GM12878 (cell line): ENCODE results near the gene METTL9. TPM values are rescaled to one million over a fixed set of nuclear protein-coding genes. Genes with fewer than 3 reads are reported as not detected.

ENCODE experiments used
- ATAC-seq: fragments of 200-7000 bp; cut with Tn5 transposase; 3 replicates; pipeline ENCODE4 v1.9.1; 2020; ENCODE audit warnings: mild to moderate bottlenecking, moderate library complexity
- BruUV-seq: library from RNA; stranded (reverse); fragments of 400-500 nt; replicated peaks from 2 replicates; lab custom pipeline; 2021; lab: Mats Ljungman, UMichigan
- CTCF ChIA-PET: fragments of 300-600 bp; sonication (Branson Sonifier 250); formaldehyde crosslinking; extraction: SDS; loops from one replicate; lab custom pipeline; 2021; ENCODE audit warnings: inconsistent platforms; lab: Yijun Ruan, JAX
- POLR2A ChIA-PET: fragments of 350-600 bp; formaldehyde crosslinking; extraction: SDS; loops from one replicate; lab custom pipeline; 2021; ENCODE audit warnings: inconsistent platforms; lab: Charles Lee
- RAD21 ChIA-PET: fragments of 300-600 bp; sonication (Branson Sonifier 250); formaldehyde crosslinking; loops from one replicate; lab custom pipeline; 2023; ENCODE audit warnings: antibody characterized with exemption; ENCODE audit not compliant: unreplicated experiment; lab: Charles Lee
- SMC1A ChIA-PET: fragments of 300-600 bp; sonication (Branson Sonifier 250); formaldehyde crosslinking; loops from one replicate; lab custom pipeline; 2023; ENCODE audit not compliant: unreplicated experiment, uncharacterized antibody; lab: Charles Lee
- DNase-seq: peaks from one replicate; pipeline ENCODE4 v3.0.0-alpha.2; 2011; ENCODE audit warnings: low read depth, low spot score
- FAIRE-seq: peaks from 3 replicates; lab custom pipeline; 2011; peaks lifted over from hg19 to GRCh38; lab: Jason Lieb, UNC
- H2AFZ ChIP-seq: 2 replicates; pipeline ENCODE4 v1.6.0; 2011; ENCODE audit warnings: low read depth, low read length, control low read depth; ENCODE audit not compliant: control insufficient read depth
- H3K27ac ChIP-seq: 2 replicates; pipeline ENCODE4 v1.5.1; 2011; ENCODE audit warnings: control low read depth; ENCODE audit not compliant: control insufficient read depth, insufficient read depth
- H3K27me3 ChIP-seq, 2 experiments: replicated peaks in 1 of 2; 2 replicates each; pipeline versions ENCODE4 v1.6.0 to v1.6.1; 2011; ENCODE audit warnings: low read length in 1 of 2; ENCODE audit not compliant: control insufficient read depth in 2 of 2, insufficient read depth in 2 of 2
- H3K36me3 ChIP-seq, 2 experiments: 2 replicates each; pipeline ENCODE4 v1.5.1; 2011; ENCODE audit warnings: low read length in 1 of 2; ENCODE audit not compliant: control insufficient read depth in 2 of 2, insufficient read depth in 2 of 2
- H3K4me1 ChIP-seq: 2 replicates; pipeline ENCODE4 v1.6.1; 2011; ENCODE audit warnings: mild to moderate bottlenecking, low read length, moderate library complexity, mixed read lengths; ENCODE audit not compliant: control insufficient read depth, insufficient read depth
- H3K4me2 ChIP-seq: 2 replicates; pipeline ENCODE4 v1.6.0; 2011; ENCODE audit warnings: control low read depth; ENCODE audit not compliant: control insufficient read depth, insufficient read depth
- H3K4me3 ChIP-seq: fragments of 200-600 bp; sonication (generic); 2 replicates; pipeline ENCODE4 v1.5.1; 2016
- H3K79me2 ChIP-seq: 2 replicates; pipeline ENCODE4 v1.6.0; 2011; ENCODE audit warnings: low read length; ENCODE audit not compliant: control insufficient read depth, insufficient read depth
- H3K9ac ChIP-seq: 2 replicates; pipeline ENCODE4 v1.8.0; 2011; ENCODE audit warnings: low read length, control low read depth, mixed read lengths; ENCODE audit not compliant: control insufficient read depth, insufficient read depth
- H3K9me3 ChIP-seq: replicated peaks from 3 replicates; pipeline ENCODE4 v1.5.1; 2011; ENCODE audit warnings: mild to moderate bottlenecking, low read length; ENCODE audit not compliant: control insufficient read depth, insufficient read depth
- H4K20me1 ChIP-seq: 2 replicates; pipeline ENCODE4 v1.6.0; 2011; ENCODE audit not compliant: control insufficient read depth, insufficient read depth
- EGR1 ChIP-seq, 2 experiments: IDR thresholded peaks; 1 replicate in 1 of 2; 2 replicates in 1 of 2; pipeline ENCODE4 v1.6.1; 2011 to 2012; ENCODE audit warnings: low read depth in 2 of 2, low read length in 2 of 2, borderline replicate concordance in 1 of 2, mild to moderate bottlenecking in 1 of 2, moderate library complexity in 1 of 2
- GATAD2B ChIP-seq: fragments of 450-650 bp; conservative IDR thresholded peaks from 2 replicates; pipeline ENCODE4 v1.6.1; 2017; ENCODE audit warnings: low read depth, mild to moderate bottlenecking, moderate library complexity
- MEF2A ChIP-seq: IDR thresholded peaks from 2 replicates; pipeline ENCODE4 v1.6.1; 2011; ENCODE audit warnings: low read depth, mild to moderate bottlenecking, low read length, moderate library complexity; ENCODE audit not compliant: insufficient read depth
- MTA3 ChIP-seq: IDR thresholded peaks from 2 replicates; pipeline ENCODE4 v1.6.1; 2012; ENCODE audit warnings: low read length, inconsistent platforms, borderline replicate concordance
- PAX5 ChIP-seq: IDR thresholded peaks from 2 replicates; pipeline ENCODE4 v1.6.1; 2011; ENCODE audit warnings: low read depth, low read length, borderline replicate concordance
- TBL1XR1 ChIP-seq: IDR thresholded peaks from 2 replicates; pipeline ENCODE4 v1.6.1; 2012; ENCODE audit warnings: low read depth, low read length, improper control_type of control experiment
- WGBS: methylation state at CpG from one replicate; pipeline ENCODE4 v1.1.6; 2016; ENCODE audit warnings: low lambda C conversion rate; ENCODE audit not compliant: insufficient replicate concordance, insufficient coverage; ENCODE audit errors: missing lambda C conversion rate; 5-methylcytosine and 5-hydroxymethylcytosine counted together
- in situ Hi-C: fragments of 300-500 bp; cut with MboI; formaldehyde crosslinking; loops from 9 replicates; pipeline ENCODE4 v1.14.3; 2018; ENCODE audit warnings: mixed read lengths
- intact Hi-C: fragments of 100-400 bp; cut with micrococcal nuclease; formaldehyde crosslinking; loops from one replicate; pipeline ENCODE4 v1.14.2; 2022; ENCODE audit not compliant: unreplicated experiment
- polyA plus RNA-seq, 11 experiments: library from polyadenylated mRNA; depleted of rRNA in 4 of 11; unstranded in 6 of 11; stranded (reverse) in 5 of 11; fragments of >200 nt; fragmentation: Nextera tagmentation in 4 of 11; fragmentation: Illumina TruSeq in 1 of 11; extraction: Ambion mirVana in 4 of 11; extraction: Trizol in 1 of 11; gene quantifications; 1 replicate in 1 of 11; 2 replicates in 10 of 11; pipeline versions ENCODE4 v1.2.1 to v1.2.3, GENCODE V29; 2011 to 2016; ENCODE audit warnings: inconsistent platforms in 2 of 11, missing spikeins in 2 of 11, low read depth in 1 of 11
- total RNA-seq, 4 experiments: library from RNA; depleted of rRNA in 3 of 4; stranded (reverse); fragments of >200 nt in 3 of 4; fragmentation: Illumina TruSeq in 1 of 4; extraction: Trizol in 1 of 4; gene quantifications; 2 replicates each; pipeline versions ENCODE4 v1.2.1 to v1.2.3, GENCODE V29; 2013 to 2021
- TF ChIP-seq, protein P1 (sequence below): IDR thresholded peaks from 2 replicates; pipeline ENCODE4 v1.6.1; 2012; ENCODE audit warnings: low read depth, low read length, improper control_type of control experiment
- TF ChIP-seq, protein P2 (sequence below): IDR thresholded peaks from 2 replicates; pipeline ENCODE4 v1.6.1; 2011; ENCODE audit warnings: borderline replicate concordance, low read depth, mild to moderate bottlenecking, moderate library complexity, low read length; ENCODE audit not compliant: insufficient read depth, poor library complexity, severe bottlenecking
- TF ChIP-seq, protein P3 (sequence below): fragments of 450-650 bp; IDR thresholded peaks from 2 replicates; pipeline ENCODE4 v1.6.1; 2017; ENCODE audit warnings: mild to moderate bottlenecking, low read depth, inconsistent platforms; ENCODE audit not compliant: poor library complexity, severe bottlenecking
- TF ChIP-seq, protein P4 (sequence below): fragments of 450-650 bp; IDR thresholded peaks from 2 replicates; pipeline ENCODE4 v1.6.1; 2017; ENCODE audit warnings: mild to moderate bottlenecking, moderate library complexity

The METTL9 gene
- total and polyA plus RNA-seq, 10 of the 15 experiments (the other 5 are each of a cell fraction or from before 2014, with no cell fraction given) = 19.4 to 119 (median 101) TPM

DNA sequence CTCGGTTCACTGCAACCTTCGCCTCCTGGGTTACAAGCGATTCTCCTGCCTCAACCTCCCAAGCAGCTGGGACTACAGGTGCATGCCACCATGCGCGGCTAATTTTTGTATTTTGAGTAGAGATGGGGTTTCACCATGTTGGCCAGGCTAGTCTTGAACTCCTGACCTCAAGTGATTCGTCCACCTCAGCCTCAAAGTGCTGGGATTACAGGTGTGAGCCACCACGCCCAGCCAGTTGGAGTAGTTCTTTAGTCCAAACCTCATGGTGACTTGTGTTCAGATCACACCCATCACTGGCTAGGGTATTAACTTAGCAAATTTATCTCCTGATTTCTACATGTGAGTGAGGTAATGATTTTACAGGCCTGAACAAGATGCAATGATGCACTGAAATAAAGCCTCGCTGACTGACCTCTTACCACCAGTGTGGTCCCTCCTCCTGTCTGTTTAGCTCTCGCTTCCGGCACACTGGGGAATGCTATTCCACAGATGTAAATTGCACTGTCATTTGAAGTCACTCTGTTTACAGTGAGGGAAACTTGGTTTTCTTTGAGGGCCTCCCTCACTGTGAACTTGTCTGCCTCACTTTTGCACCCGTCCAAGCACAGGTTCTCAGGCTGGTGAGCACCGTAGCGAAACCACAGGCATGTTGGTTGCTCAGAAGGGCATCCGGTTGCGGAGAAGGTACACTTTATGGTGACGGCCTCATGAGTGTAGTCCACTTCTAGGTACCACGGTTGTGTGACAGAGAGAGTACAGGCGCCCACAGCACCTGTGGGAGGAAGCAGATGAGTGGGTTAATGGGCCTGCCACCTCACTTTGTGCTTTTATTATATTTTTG is 47.6 kb downstream of the METTL9 start:
- H3K27me3 ChIP-seq = no peaks in the 10 kb centered on the region
- CTCF ChIA-PET = interaction anchor here (0.8 to 10.1 kb wide), 10 partner anchors 9 to 1367 kb away, joined by 3 to 100 read pairs (median 4); no protein-coding TSS in a partner anchor
- peak; percentile 91 for FAIRE-seq
- in situ Hi-C loops (no loop called here), intact Hi-C loops (no loop called here)
- peak; percentile 99 for DNase-seq
- RAD21 ChIA-PET = interaction anchor here (0.5 to 3.6 kb wide), 7 partner anchors 10 to 540 kb away, joined by 3 to 36 read pairs (median 3); no protein-coding TSS in a partner anchor
- no peaks in the 10 kb centered on the region for H3K9me3 ChIP-seq
- H4K20me1 ChIP-seq = no peaks in the 10 kb centered on the region
- H3K27ac ChIP-seq = peak overlapping the region; percentile 88
- POLR2A ChIA-PET = no interaction called here
- H3K9ac ChIP-seq = peak overlapping the region; percentile 40
- H2AFZ ChIP-seq = no peak overlapping the region
- WGBS = 22% methylated on average over 18 of the region's 18 CpGs
- peak; percentile 91 for ATAC-seq
- no peak overlapping the region for H3K4me3 ChIP-seq
- H3K36me3 ChIP-seq = no peaks in the 10 kb centered on the region; a peak in 1 of 4 replicates
- no peaks in the 10 kb centered on the region; the same call in 1 of the 2 replicates for H3K79me2 ChIP-seq
- H3K4me2 ChIP-seq = peak overlapping the region; percentile 51
- no TSS peak for BruUV-seq
- SMC1A ChIA-PET = interaction anchor here (0.8 to 5.3 kb wide), 8 partner anchors 8 to 73 kb away, joined by 3 to 35 read pairs (median 4); no protein-coding TSS in a partner anchor
- peaks cover 33% of the 10 kb centered on the region for H3K4me1 ChIP-seq
- TF ChIP-seq, protein P1, sequence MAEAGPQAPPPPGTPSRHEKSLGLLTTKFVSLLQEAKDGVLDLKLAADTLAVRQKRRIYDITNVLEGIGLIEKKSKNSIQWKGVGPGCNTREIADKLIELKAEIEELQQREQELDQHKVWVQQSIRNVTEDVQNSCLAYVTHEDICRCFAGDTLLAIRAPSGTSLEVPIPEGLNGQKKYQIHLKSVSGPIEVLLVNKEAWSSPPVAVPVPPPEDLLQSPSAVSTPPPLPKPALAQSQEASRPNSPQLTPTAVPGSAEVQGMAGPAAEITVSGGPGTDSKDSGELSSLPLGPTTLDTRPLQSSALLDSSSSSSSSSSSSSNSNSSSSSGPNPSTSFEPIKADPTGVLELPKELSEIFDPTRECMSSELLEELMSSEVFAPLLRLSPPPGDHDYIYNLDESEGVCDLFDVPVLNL = no peak
- TF ChIP-seq EGR1 (IDR thresholded peaks at IDR 0.05; ENCODE audit: borderline replicate concordance in 1 of 2, low read depth in 2 of 2, low read length in 2 of 2) (peak in 1 of 2 experiments; percentile 45; a peak in 2 of 3 replicates), GATAD2B (peak; percentile 71), PAX5 (peak; percentile 98), TBL1XR1 (peak; percentile 96), MEF2A (peak; percentile 54; the same call in 1 of the 2 replicates), MTA3 (0 out of 2 replicates have a peak, but pooled peaks have one; percentile 45)
- TF ChIP-seq, protein P2, sequence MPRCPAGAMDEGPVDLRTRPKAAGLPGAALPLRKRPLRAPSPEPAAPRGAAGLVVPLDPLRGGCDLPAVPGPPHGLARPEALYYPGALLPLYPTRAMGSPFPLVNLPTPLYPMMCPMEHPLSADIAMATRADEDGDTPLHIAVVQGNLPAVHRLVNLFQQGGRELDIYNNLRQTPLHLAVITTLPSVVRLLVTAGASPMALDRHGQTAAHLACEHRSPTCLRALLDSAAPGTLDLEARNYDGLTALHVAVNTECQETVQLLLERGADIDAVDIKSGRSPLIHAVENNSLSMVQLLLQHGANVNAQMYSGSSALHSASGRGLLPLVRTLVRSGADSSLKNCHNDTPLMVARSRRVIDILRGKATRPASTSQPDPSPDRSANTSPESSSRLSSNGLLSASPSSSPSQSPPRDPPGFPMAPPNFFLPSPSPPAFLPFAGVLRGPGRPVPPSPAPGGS = peak; percentile 48
- TF ChIP-seq, protein P3, sequence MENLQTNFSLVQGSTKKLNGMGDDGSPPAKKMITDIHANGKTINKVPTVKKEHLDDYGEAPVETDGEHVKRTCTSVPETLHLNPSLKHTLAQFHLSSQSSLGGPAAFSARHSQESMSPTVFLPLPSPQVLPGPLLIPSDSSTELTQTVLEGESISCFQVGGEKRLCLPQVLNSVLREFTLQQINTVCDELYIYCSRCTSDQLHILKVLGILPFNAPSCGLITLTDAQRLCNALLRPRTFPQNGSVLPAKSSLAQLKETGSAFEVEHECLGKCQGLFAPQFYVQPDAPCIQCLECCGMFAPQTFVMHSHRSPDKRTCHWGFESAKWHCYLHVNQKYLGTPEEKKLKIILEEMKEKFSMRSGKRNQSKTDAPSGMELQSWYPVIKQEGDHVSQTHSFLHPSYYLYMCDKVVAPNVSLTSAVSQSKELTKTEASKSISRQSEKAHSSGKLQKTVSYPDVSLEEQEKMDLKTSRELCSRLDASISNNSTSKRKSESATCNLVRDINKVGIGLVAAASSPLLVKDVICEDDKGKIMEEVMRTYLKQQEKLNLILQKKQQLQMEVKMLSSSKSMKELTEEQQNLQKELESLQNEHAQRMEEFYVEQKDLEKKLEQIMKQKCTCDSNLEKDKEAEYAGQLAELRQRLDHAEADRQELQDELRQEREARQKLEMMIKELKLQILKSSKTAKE = peak; percentile 84
- TF ChIP-seq, protein P4, sequence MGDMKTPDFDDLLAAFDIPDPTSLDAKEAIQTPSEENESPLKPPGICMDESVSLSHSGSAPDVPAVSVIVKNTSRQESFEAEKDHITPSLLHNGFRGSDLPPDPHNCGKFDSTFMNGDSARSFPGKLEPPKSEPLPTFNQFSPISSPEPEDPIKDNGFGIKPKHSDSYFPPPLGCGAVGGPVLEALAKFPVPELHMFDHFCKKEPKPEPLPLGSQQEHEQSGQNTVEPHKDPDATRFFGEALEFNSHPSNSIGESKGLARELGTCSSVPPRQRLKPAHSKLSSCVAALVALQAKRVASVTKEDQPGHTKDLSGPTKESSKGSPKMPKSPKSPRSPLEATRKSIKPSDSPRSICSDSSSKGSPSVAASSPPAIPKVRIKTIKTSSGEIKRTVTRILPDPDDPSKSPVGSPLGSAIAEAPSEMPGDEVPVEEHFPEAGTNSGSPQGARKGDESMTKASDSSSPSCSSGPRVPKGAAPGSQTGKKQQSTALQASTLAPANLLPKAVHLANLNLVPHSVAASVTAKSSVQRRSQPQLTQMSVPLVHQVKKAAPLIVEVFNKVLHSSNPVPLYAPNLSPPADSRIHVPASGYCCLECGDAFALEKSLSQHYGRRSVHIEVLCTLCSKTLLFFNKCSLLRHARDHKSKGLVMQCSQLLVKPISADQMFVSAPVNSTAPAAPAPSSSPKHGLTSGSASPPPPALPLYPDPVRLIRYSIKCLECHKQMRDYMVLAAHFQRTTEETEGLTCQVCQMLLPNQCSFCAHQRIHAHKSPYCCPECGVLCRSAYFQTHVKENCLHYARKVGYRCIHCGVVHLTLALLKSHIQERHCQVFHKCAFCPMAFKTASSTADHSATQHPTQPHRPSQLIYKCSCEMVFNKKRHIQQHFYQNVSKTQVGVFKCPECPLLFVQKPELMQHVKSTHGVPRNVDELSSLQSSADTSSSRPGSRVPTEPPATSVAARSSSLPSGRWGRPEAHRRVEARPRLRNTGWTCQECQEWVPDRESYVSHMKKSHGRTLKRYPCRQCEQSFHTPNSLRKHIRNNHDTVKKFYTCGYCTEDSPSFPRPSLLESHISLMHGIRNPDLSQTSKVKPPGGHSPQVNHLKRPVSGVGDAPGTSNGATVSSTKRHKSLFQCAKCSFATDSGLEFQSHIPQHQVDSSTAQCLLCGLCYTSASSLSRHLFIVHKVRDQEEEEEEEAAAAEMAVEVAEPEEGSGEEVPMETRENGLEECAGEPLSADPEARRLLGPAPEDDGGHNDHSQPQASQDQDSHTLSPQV = 0 out of 2 replicates have a peak, but pooled peaks have one; percentile 15
